Forelimb muscle (tissue), 1 donor: Measurements from ENCODE around the gene CIAPIN1. TPM values are rescaled to one million over a fixed set of nuclear protein-coding genes. Genes with fewer than 3 reads are reported as not detected.

Experiments
- DNase-seq: peaks from one replicate; pipeline ENCODE4 v3.0.0-alpha.2; 2013; ENCODE audit warnings: low read depth
- polyA plus RNA-seq: library from polyadenylated mRNA; unstranded; fragments of 120-200 nt; gene quantifications from one replicate; pipeline ENCODE4 v1.2.1, GENCODE V29; 2013; ENCODE audit not compliant: insufficient read length

The CIAPIN1 gene
- polyA plus RNA-seq, 1 donor = 65.4 TPM

GRCh38 chr16:57476546-57477410 is 29.6 kb upstream of the CIAPIN1 start:
- DNase-seq = no peak

GRCh38 chr16:57475711-57476339 is 28.6 kb upstream of the CIAPIN1 start:
- no peak for DNase-seq

GRCh38 chr16:57474671-57475661 is 27.8 kb upstream of the CIAPIN1 start:
- DNase-seq = no peak

GRCh38 chr16:57473906-57474305 is 26.7 kb upstream of the CIAPIN1 start:
- DNase-seq = no peak

- no peak for DNase-seq
Measured at GRCh38 chr16:57473176-57473840, 26.1 kb upstream of the CIAPIN1 start.

- DNase-seq = no peak
Measured at GRCh38 chr16:57472665-57473060, 25.5 kb upstream of the CIAPIN1 start.

- no peak for DNase-seq
Measured at GRCh38 chr16:57471852-57472664, 24.9 kb upstream of the CIAPIN1 start.

GRCh38 chr16:57471209-57471608 is 24.0 kb upstream of the CIAPIN1 start:
- no peak for DNase-seq

GRCh38 chr16:57470711-57471110 is 23.5 kb upstream of the CIAPIN1 start:
- DNase-seq = no peak

- no peak for DNase-seq
Measured at GRCh38 chr16:57469917-57470470, 22.8 kb upstream of the CIAPIN1 start.

- no peak for DNase-seq
Measured at GRCh38 chr16:57469046-57469445, 21.9 kb upstream of the CIAPIN1 start.

GRCh38 chr16:57468346-57468745 is 21.2 kb upstream of the CIAPIN1 start:
- DNase-seq = no peak

GRCh38 chr16:57464523-57464922 is 17.3 kb upstream of the CIAPIN1 start:
- DNase-seq = no peak

GRCh38 chr16:57462978-57463362 is 15.8 kb upstream of the CIAPIN1 start:
- no peak for DNase-seq

GRCh38 chr16:57462209-57462977 is 15.2 kb upstream of the CIAPIN1 start, which contains the start of gene POLR2C:
POLR2C (plus strand) TSS chr16:57462679; CDS start chr16:57462725, 46 bp downstream.
- peak; percentile 56 for DNase-seq

GRCh38 chr16:57452021-57452420 is 4.8 kb upstream of the CIAPIN1 start:
- DNase-seq = no peak

- DNase-seq = no peak
Measured at GRCh38 chr16:57446531-57447185, 527 bp downstream of the CIAPIN1 start.

GRCh38 chr16:57445510-57445909 is 1.7 kb downstream of the CIAPIN1 start:
- DNase-seq = no peak

GRCh38 chr16:57444711-57445110 is 2.5 kb downstream of the CIAPIN1 start:
- DNase-seq = no peak
